Stimulated activated CD4-positive, alpha-beta T cell treated with anti-CD3 and anti-CD28 coated beads, Interleukin-2, amount 100 ng/mL, for 48 hours (primary cell): ENCODE data around the gene CDC14A.

ENCODE experiments used
- DNase-seq, 2 donors: peaks; one replicate each; pipeline ENCODE4 v3.0.0-alpha.2; 2020

CDC14A gene

DNA sequence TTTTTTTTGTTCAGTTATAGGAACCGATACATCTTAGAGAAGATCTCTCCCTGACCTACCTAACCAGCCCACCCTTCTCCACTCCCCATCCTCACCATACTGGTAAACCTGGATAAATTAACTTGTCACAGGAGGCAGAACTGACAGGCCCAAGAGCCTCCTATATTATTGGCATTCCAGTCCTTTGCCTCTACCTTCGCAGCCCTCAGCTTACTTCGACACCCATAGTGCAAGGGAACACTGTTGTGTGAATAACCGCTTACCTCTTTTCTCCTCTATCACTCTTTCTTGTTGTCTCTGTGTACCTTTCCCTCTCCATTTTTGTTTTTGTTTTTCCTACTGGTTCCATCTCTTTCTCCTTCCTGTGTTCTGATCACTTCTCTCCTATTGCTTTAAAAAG is 58.7 kb downstream of the CDC14A start:
- no peak for DNase-seq

DNA sequence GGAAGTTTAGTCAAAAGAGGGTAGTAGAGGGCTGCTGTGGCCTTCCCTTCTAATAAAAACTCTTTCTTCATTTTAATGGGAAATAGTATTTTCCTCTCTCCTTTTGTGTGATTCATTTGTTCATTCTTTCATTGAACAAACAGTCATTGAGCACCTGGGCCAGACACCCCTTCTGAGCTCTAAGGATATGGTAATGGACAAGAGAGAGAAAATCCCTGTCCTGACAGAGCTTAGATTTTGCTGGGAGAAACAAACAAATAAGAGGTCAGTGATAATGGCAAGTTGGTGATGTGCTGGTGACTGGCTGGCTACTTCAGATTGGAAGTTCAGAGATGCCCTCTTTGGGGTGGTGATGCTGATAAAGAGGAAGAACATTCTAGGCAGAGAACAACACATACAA is 59.3 kb downstream of the CDC14A start:
- DNase-seq, result no peak

DNA sequence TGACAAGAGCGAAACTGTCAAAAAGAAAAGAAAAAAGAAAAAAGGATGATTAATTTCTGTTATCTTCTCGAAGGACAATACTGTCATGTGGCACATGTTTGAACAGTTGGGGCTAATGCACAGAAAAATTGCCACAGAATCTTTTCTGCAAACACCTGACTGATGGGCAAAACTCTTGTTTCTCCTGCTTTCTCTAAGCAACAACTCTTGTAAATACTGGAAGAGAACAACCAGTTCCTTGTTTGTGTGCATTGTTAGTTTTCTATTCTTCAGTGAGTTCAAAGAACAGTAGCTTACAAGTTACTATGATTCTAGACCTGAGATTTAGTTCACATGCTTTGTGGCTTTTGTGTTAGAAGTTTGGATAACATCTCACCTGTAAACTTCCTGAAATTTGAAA is 60.7 kb downstream of the CDC14A start:
- DNase-seq, result no peak

DNA sequence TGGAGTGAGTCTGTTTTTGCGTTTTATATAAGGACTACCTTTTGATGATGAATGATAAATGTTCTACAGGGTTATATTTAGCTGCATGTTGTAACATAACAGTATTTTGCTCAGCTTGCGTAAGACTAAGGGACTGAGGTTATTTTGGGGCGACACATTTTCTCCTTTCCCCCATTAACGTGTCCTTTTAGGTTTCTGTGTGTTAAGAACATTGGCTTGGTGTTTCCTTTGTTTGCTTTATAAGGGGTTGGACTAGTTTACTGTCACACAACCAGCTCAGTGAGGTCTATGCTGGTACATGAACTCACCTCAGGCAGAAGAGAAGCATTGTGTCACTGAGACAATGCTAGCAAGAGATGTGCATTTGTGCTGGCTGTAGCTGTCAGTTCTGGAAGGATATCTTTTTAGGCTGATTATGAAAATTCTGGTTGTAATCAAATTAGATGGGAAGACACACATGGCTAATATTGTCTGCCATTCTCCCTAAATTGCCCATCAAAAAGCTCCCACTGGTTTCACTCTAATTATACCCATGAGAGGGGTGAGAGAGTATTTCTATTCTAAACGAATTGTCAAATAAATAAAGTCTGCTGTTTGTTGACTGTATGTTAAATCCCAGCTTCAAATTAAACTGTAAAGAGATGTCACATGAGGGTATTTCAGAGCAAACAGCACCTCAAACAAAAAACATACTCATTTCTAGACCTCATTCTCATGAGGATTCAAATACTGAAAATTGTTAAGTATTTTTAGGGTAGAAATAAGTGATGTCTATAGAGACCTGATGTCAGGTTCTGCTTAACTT is 62.6 kb downstream of the CDC14A start:
- DNase-seq, result no peak

DNA sequence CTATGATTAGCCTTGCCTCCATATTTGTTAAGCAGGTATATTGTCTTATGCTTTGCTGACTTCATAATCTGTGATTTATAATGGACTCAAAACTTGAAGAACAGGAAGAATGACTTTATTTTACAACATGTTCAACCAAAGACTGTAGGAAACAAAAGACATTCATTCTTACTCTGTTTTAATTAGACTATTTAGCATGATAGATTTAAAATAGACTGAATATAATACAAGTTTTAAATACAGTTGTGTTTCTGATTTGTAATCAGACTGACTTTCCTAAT is 63.1 kb downstream of the CDC14A start:
- no peak for DNase-seq

DNA sequence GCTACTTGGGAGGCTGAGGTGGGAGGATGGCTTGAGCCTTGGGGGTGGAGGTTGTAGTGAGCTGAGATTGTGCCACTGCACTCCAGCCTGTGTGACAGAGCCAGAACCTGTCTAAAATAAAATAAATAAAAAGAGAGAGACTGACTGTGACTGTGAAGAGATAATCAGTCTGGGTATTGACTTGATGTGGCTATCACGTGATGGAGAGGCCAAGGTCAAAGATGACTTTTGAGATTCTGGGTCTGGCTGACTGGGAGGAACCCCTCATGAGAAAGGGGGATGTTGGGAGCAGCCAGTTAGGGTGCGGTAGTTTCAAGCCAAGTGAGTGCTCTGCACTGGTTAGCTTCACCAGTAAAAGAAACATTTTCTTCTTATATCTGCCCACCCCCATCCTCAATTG is 66.8 kb downstream of the CDC14A start:
- DNase-seq, result no peak

DNA sequence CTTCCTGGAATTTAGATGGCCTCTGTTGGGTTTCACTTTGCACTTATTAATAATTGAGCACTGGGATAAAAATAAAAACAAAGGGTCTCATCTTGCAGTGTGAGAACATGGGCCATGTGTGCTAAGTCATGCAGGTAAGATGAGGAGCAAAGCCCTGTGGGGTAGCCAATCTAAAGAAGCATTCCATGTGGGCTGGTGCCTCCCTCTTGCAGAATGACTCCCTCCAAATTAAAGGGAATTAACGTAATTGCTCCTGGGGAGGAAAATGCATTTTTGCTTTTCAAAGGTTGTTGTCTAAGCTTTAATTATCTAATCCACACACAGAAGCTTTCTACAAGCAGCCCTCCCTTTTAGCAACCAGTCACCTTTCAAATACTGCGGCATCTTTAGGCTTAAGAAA is 69.8 kb downstream of the CDC14A start:
- no peak for DNase-seq

DNA sequence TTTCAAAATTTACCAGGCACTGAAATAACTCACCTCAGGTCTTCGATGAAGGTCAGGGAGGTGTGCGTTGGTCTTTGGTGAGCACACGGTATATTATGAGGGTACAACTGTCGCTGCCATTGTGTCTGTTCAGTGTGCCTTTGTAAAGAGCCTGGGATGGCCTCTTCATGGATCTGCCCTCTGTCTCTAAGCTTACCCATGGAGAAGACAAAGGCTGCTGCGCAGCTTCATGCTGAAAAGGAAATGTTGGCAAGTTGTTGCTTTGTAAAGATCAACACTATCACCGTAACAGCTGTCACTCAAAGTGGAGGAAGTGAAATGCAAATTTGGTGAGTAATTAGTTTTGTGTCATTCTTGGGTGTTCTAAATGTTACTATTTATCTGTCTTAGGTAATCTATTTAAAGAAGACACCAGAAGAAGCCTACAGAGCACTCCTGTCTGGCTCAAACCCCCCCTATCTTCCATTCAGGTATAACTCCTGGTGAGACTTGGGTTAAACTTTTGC is 71.6 kb downstream of the CDC14A start:
- DNase-seq, result no peak

DNA sequence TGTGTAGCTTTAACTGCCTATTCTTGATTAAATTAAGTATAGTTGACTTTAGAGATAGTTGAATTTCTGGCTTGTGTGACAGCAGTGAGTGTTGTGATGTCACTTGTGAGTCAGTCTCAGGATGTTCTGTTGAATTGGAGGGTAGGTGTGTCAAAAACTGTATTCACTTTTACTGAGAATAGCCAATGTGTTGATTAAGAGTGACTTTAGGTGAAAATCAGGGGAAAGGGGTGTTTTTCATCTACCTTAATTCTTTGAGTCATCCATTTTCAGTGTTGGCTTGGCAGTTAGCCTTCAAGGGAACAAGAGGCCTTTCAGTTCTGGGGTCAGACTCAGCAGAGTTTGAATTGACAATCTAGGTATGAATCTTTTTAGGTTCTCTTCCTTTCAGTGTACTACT is 75.9 kb downstream of the CDC14A start:
- no peak for DNase-seq

DNA sequence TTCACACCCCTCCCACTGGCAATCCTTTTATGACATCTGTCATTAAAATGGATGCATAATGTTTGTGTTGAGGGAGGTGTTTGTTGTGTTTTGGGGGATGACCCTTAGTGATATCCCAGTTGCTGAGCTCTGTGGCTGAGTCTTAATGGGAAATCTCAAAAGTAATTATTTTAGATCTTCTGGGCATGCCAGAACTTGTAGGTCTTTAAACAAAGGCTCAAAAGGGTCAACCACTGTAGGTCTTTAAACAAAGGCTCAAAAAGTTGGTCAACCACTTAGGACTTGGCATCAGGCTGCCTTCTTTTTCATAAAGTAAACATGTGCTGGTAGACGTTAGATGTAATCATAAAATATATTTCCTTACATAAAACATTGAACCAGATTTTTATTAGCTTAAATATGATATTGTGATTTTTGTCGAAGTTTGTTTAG is 78.0 kb downstream of the CDC14A start:
- DNase-seq, result no peak

DNA sequence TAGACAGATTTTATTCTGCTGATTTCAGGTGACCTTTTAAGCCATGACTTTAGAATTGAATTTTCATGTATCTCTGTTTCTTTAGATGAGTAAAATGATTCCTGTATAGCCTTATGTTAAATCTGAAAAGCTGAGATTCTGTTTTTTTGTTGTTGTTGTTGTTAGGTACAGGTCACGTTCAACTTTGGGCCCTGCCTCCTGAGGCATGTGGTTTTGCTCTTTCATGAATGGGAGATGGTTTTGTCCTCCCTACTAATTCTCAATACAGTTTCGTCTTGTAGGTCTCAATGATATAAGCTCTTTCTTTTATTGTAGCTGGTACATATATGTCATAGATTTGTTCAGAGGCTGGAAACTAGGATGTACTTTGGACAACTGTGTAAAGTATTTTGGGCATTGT is 79.6 kb downstream of the CDC14A start:
- DNase-seq, result no peak

DNA sequence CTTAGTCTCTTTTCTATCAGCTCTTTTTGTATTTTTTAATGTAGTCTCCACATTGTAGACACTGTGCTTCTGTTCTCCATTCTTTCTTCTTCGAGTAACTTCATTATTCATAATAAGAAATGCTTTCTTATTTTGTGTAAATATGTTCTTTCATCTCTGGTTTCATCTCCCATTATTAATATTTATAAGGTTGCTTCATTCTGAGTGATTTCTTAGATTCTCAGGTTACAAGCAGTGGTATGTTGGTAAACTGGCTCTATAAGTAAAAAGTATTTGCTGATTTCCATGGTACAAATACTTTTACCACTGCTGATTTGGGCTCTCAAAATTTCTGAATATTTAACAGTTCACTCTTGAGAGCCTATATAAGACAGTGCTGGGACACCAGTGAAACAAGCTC is 81.3 kb downstream of the CDC14A start:
- DNase-seq, result no peak

DNA sequence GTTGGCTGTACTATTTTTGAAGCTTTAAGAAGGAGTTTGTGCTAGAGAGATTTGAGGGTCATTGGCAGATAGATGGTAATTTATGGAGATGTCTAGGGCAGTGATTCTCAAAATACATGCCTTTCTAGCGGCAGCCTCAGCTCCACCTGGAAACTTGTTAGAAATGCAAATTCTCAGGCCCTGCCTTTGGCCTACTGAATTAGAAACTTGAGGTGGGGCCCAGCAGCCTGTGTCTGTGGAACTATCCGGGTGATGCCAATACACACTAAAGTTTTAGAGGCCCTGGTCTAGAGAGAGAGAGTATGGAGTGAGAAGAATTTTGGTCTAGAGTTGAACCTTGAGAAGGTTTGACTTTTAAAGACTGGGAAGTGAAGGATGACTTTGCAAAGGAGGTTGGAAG is 82.5 kb downstream of the CDC14A start:
- DNase-seq, result no peak

DNA sequence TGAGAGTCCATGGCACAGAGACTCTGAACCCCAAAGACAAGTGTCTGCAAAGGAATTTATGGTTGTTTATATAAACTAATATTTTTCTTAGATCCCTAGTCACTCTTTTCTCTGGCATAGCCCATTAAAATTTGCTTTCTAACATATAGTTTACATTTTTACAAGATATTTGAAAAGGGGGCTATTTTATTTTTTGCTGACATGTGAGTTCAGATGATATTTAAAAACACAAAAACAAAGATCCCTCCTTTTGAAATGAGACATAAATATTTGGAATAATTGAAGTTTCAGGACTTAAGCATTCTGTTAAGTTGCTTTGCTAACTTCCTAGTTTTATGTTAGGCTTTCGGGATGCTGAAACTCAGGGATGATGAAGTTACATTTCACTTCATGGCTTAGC is 86.1 kb downstream of the CDC14A start:
- no peak for DNase-seq

DNA sequence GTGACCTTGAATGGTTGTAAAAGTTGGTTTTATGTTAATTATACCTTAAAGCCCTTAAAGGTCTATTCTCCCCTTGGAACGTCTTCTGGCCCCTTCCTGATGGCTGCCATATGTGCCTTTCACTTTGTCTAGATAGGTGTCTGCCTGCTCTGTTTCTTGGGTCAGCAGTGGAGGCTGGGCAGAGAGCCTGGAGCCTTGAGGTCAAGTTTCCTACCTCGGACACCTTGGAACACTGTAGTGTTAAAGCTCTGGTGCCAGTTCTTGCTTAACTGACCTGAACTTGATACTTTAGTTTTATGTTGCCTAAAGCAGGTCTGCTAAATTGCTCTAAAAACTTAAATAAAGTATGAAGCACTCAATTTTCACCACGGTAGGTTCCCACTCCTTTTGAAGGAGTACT is 86.5 kb downstream of the CDC14A start:
- DNase-seq, result no peak

DNA sequence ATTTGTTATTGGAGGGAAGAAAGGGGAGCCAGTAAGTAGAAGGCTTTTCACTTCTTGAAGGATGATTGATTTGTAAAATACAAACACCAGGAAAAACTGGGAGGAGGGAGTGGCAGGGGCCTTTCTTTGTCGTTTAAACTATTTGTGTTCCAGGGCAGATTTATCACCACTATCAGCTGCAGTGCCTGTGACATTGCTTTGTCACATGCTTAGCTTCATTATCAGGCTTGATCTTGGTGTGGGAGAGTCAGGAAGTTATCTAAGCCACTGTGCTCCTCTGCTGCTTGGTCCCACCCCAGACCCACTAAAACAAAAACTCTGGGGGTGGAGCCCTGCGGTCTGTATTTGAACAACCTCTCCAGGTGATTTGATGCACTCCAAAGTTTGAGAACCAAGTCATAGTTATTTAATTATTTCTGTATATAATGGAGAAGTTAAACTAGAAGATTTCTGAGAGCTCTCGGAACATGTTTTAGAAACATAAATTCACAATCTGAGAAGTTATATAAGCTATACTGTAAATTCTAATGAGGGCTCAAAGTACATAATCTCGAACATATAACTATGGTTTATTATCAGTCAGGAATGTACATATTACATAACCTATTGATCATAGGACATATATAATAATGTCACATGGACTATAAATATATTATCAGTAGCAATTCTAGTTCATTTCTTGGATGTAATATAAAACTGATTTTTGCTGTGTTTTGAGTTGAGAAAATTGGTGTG is 87.9 kb downstream of the CDC14A start:
- peak; percentile 56 to 59 for DNase-seq

DNA sequence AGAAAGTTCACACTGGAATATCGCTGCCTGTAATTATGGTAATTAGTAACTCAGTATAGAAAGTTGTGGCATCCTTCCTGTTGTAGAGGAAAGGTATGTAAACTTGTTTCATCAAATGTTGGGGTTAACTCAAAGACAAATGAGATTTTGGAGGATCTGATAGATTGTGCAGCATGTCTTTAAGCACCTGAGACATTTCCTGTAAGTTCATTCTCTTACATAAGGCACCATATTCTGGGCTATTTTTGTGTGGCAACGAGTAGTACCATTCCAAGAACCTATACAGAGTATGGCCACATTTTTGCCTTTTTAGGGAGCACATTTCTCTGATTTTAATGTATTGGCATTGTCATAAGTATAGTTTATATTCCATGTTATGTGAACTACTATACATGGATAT is 88.8 kb downstream of the CDC14A start:
- DNase-seq, result no peak

DNA sequence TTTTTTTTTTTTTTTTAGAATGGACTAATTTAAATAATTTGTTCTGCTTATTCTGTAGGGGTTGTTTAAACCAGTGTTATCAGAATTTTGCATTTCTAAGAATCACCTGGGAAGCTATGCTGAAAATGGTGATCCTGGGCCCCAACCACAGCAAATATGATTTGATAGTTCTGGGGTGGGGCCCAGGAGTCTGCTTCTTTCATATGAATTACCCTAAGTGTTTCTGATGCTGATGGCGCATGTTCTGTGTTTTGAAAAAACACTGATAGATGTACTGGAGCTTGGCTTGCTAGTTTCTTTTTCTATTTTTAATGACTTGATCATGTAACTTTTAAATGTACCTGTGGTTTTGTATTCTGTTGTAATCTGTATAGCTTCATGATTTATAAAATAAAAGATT is 89.3 kb downstream of the CDC14A start:
- DNase-seq, result no peak

DNA sequence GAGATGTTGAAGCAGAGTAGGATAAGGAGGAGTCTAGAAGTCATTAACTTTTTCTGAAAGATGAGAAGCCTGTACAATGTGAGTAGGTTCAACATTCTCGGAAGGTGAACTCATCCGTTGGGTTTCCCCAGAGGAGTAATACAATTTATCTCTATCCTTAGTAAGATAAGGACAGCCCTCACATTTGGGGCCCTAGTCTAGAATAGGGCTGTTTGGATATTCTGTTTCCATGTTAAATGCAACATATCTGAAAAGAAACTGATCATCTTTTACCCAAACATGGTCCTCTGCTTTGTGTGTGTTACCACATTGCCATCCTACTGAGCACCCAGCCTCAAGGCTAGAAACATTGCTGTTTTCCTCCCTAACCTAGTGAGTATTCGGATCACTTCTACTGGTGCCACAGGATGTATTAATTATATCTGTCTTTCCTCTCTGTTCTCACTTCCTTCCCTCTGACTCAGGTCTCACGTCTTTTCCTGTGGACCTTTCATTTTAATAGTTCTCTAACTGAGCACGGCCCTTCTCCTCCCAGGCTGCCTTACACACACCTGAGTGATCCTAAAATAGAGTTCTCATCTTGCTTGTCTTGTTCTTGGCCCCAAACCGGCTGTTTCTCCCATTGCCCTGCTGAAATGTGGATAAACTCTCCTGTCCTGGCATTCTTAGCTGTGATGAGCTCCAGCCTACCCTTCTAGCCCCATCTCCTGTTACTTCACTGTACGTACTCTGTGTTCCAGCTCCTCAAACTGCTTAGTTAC is 91.7 kb downstream of the CDC14A start:
- no peak for DNase-seq

DNA sequence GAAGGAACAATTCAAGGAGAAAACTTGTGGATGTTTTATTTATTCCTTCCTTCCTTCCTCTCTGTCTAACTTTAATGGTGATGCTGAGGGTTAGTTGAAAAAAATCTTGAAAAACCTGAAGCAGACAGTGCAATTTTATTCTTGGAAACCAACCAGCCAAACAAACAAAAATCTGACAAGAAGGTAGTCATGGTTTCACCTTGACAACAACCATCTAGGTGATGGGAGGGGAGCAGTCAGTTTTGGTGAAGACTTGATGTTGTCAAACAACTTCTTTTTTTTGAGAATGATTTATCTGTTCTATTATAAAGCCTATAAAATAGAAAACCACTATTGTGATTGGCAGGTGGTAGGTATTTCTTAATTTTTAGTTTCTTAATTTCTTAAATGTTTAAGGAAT is 93.3 kb downstream of the CDC14A start:
- no peak for DNase-seq

DNA sequence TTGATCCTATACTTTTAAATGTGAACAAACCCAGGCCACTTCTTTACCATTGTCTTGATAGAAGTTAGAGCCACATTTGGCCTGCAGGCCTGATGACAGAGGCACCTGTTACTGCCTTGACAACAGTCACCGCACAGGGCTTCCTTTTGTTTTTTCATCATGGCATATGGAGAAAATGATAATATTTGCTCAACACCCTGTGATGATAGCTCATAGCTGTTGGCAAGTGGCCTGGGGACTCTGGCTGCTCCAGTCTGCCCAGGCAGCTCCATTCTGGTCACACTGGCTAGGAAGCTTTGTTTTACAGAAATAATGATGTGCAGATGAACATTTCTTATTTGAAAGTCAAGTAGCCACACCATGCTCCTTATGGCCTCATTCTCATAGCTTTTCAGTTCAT is 96.1 kb downstream of the CDC14A start:
- no peak for DNase-seq

DNA sequence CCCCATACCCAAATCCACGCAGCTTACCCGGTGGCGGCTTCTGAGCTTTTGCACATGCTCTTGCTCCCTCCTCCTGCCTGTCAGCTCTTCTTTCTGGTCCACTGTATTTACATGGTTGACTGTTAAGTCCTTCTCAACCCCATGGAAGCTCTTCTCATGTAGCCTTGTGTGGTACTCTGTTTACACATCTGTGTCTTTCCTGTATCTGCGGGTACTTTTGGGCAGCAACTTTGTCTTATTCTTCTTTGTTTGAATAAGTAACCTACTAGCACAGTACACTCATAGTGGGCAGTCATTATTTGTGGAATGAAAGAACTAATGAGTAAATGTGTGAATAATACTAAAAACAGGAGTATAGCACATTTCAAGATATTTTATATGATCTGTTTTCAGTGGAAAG is 97.2 kb downstream of the CDC14A start:
- DNase-seq, result no peak

DNA sequence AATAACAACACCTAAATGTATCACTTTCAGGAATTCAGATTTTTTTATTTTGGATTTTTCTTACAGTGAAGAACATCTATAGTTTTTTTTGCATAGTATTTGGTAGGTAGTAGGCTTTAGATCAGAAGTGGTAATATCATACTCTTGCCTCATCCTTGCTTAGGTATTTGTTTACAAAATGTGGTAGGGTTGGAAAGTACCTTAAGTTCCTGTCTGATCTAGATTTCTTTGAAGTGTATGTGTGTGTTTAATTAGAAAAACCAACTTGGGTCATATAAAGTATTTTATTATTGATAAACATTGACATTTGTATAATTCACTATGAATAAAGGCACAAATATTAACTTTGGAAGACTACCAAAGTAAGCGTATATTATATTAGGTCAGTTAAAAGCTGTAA is 100.3 kb downstream of the CDC14A start:
- no peak for DNase-seq

DNA sequence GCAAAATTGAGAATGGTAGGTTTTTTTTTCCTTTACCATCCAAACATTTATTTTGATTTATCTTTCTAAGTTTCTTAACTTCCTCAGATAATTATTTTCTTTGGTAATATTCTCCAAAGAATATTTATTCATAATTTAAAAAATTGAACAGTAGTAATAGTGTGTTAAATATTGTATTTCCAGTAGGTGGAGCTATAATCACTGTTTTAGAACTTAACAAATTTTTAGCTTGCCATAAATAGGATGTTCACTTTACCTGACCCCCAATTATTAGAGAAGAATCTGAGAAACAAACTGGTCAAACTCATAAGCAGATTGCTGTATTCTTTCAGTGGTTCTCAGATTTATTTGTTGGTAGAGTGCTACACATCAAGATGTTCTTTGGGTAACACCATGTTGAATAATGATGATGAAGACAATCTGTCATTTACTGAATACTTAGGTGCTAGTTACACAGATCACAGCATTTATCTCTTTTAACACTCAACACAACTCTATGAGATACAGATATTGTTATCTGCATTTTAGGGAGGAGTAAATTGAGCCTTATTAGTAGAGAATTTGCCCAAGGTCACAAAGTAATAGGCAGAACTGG is 103.3 kb downstream of the CDC14A start:
- DNase-seq, result no peak
